ENCODE results near the gene TLR4. TPM values are rescaled to one million over a fixed set of nuclear protein-coding genes. Genes with fewer than 3 reads are reported as not detected.

The TLR4 gene
- polyA plus RNA-seq: 0.78 and 2.2 TPM in 2 replicates

GRCh38 chr9:117704024-117704575, at the start of gene TLR4:
TSS of gene TLR4 (plus strand) at chr9:117704403. CDS start at chr9:117704473, 70 bp downstream.

Measured in Purkinje cell (primary cell).